Activated T-helper 2 cell treated with anti-CD3 and anti-CD28 coated beads, Interferon-gamma antibody, Interleukin-2, Interleukin-4, amounts not matched to agents 10 μg/mL and 5 μg/mL and 100 μg/mL, durations not matched to agents 14 hours and 24 hours and 36 hours (primary cell): ENCODE results near the gene CPAMD8. TPM values are rescaled to one million over a fixed set of nuclear protein-coding genes. Genes with fewer than 3 reads are reported as not detected.
"Not testable (repeated sequence)": the region's sequence is repeated elsewhere in the genome, so short reads cannot be mapped to it uniquely, and the experiment has no call there.

Experiments used
- DNase-seq: peaks from one replicate; pipeline ENCODE4 v3.0.0; 2021; ENCODE audit warnings: low spot score
- H3K27ac Mint-ChIP-seq: one replicate; pipeline ENCODE4 v1.8.0; 2021; ENCODE audit warnings: mixed read lengths
- H3K27me3 Mint-ChIP-seq: one replicate; pipeline ENCODE4 v1.8.0; 2021; ENCODE audit warnings: low read depth, mixed read lengths
- H3K36me3 Mint-ChIP-seq: one replicate; pipeline ENCODE4 v1.8.0; 2021; ENCODE audit warnings: low read depth, mixed read lengths
- H3K4me1 Mint-ChIP-seq: one replicate; pipeline ENCODE4 v1.8.0; 2021; ENCODE audit warnings: low read depth, mixed read lengths
- H3K4me3 Mint-ChIP-seq: one replicate; pipeline ENCODE4 v1.8.0; 2021; ENCODE audit warnings: low read depth, mild to moderate bottlenecking, moderate library complexity, mixed read lengths
- H3K9me3 Mint-ChIP-seq: one replicate; pipeline ENCODE4 v1.8.0; 2021; ENCODE audit warnings: mixed read lengths
- intact Hi-C: fragments of 100-400 bp; cut with micrococcal nuclease; formaldehyde crosslinking; loops from one replicate; pipeline ENCODE4 v1.15.1; 2023
- total RNA-seq: library from RNA; stranded (reverse); gene quantifications from 2 replicates; pipeline ENCODE4 v1.2.3, GENCODE V29; 2022

The CPAMD8 gene
- total RNA-seq, 1 donor from 2014 or later: 0.27 TPM

DNA sequence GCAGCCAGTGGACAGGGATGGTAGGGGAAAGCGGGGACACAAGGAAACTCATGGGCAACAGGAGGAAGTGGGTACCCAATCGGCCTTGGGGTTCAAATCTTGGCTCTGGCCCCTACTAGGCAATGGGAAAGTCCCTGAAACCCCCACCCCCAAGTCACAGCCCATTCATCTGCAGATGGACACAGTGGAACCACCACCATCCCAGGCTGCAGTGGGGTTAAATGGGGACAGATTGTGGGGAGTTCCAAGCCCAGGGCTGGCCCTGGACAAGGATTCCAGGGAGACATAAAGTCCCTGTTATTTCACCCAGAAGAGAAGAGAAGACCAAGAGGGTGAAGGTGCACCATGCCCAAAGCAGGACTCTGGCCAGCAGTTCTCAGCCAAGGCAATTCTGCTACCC is 48.5 kb downstream of the CPAMD8 start:
- H3K9me3 Mint-ChIP-seq: peaks cover 9% of the 10 kb centered on the region
- H3K4me1 Mint-ChIP-seq: no peaks in the 10 kb centered on the region
- H3K4me3 Mint-ChIP-seq: no peak overlapping the region
- no peaks in the 10 kb centered on the region for H3K36me3 Mint-ChIP-seq
- DNase-seq: no peak
- intact Hi-C loops: no loop called here
- H3K27me3 Mint-ChIP-seq: no peaks in the 10 kb centered on the region
- H3K27ac Mint-ChIP-seq: no peak overlapping the region

DNA sequence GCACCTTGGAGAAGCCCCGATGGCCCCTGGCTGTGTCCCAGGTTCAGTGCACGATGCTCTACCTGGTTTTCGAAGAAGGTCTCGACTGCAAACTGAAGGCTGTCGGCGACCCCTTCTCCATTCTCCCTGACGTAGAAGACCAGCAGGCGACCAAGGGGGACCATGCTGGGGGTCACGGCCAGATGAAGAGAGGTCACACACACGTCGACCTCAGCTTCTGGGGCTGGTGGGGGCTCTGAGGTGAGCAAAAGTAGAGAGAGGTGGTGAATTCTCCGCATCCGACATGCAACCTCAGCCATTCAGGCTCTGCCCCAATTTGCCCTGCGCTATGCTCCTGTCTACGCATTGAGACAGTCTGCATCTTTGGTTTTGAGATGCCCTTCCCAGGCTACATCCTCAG is 49.3 kb downstream of the CPAMD8 start:
- Mint-ChIP-seq H3K4me3 (no peak overlapping the region), H3K27me3 (no peaks in the 10 kb centered on the region), H3K9me3 (peaks cover 9% of the 10 kb centered on the region), H3K36me3 (no peaks in the 10 kb centered on the region), H3K27ac (no peak overlapping the region), H3K4me1 (no peaks in the 10 kb centered on the region)
- intact Hi-C loops: no loop called here
- no peak for DNase-seq

DNA sequence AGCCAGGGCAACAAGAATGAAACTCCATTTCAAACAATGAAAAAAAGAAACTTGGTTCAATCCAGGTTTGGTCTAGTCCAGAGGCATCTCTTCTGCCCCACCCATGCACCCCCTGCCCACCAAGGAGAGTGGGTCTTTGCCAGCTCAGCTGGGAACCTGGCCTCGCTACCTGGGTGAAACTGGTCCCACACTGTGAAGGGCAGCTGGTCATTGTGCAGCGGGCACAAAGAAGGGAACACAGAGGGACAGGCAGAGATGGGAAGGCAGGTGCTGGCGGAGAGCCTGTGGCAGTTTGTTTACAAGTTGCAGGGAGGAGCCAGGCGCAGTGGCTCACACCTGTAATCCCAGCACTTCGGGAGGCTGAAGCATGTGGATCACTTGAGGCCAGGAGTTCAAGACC is 50.2 kb downstream of the CPAMD8 start:
- H3K4me1 Mint-ChIP-seq: no peaks in the 10 kb centered on the region
- H3K36me3 Mint-ChIP-seq: no peaks in the 10 kb centered on the region
- no peaks in the 10 kb centered on the region for H3K27me3 Mint-ChIP-seq
- peaks cover 9% of the 10 kb centered on the region for H3K9me3 Mint-ChIP-seq
- H3K4me3 Mint-ChIP-seq: no peak overlapping the region
- H3K27ac Mint-ChIP-seq: no peak overlapping the region
- intact Hi-C loops: no loop called here
- no peak for DNase-seq

DNA sequence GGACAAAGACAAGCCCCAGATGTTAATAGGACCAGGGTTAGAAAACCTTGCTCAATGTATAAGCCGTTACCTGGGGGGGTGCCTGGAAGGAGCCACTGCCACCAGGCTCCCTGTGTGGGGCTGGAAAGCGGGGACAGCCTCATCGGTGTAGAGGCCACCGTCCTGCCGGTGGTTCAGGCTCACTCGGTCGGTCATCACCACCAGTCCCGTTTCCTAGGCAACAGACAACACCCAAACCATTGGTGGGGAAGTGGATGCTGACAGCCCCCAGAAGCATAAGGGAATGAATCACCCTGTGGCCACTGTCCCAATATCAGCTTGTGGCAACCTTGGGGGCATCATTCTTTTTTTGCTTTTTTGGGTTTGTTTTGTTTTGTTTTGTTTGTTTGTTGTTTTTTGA is 55.8 kb downstream of the CPAMD8 start:
- no peak for DNase-seq
- Mint-ChIP-seq H3K36me3 (no peaks in the 10 kb centered on the region), H3K4me3 (no peak overlapping the region), H3K9me3 (peaks cover 13% of the 10 kb centered on the region), H3K27ac (no peak overlapping the region), H3K4me1 (no peaks in the 10 kb centered on the region), H3K27me3 (no peaks in the 10 kb centered on the region)
- intact Hi-C loops: no loop called here

GRCh38 chr19:16969135-16969534 is 57.5 kb downstream of the CPAMD8 start:
- H3K9me3 Mint-ChIP-seq: peaks cover 13% of the 10 kb centered on the region
- peaks cover 2% of the 10 kb centered on the region for H3K27me3 Mint-ChIP-seq
- no peak overlapping the region for H3K27ac Mint-ChIP-seq
- no peaks in the 10 kb centered on the region for H3K36me3 Mint-ChIP-seq
- intact Hi-C loops: no loop called here
- no peak for DNase-seq
- no peak overlapping the region for H3K4me3 Mint-ChIP-seq
- H3K4me1 Mint-ChIP-seq: no peaks in the 10 kb centered on the region

DNA sequence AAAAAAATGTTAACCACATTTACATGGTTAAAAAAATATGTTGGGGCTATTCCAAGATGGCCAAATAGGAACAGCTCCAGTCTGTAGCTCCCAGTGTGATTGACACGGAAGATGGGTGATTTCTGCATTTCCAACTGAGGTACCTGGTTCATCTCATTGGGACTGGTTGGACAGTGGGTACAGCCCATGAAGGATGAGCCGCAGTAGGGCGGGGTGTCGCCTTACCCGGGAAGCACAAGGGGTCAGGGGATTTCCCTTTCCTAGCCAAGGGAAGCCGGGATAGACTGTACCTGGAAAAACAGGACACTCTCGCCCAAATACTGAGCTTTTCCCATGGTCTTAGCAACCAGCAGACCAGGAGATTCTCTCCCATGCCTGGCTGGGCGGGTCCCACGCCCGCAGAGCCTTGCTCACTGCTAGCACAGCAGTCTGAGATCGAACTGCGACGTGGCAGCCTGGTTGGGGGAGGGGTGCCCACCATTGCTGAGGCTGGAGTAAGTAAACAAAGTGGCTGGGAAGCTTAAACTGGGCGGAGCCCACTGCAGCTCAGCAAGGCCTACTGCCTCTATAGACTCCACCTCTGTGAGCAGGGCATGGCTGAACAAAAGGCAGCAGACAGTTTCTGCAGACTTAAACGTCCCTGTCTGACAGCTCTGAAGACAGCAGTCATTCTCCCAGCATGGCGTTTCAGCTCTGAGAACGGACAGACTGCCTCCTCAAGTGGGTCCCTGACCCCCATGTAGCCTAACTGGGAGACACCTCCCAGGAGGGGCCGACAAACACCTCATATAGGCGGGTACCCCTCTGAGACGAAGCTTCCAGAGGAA is 65.4 kb downstream of the CPAMD8 start:
- intact Hi-C loops, H3K27ac Mint-ChIP-seq: not testable (repeated sequence)

GRCh38 chr19:16958277-16958676 is 68.3 kb downstream of the CPAMD8 start:
- H3K36me3 Mint-ChIP-seq, H3K27me3 Mint-ChIP-seq, H3K4me3 Mint-ChIP-seq, intact Hi-C loops, H3K4me1 Mint-ChIP-seq, H3K27ac Mint-ChIP-seq, H3K9me3 Mint-ChIP-seq, DNase-seq: not testable (repeated sequence)

More for the DNA sequence above, 65.4 kb downstream of the CPAMD8 start:
- not testable (repeated sequence) for H3K27me3 Mint-ChIP-seq, H3K4me3 Mint-ChIP-seq, H3K36me3 Mint-ChIP-seq, H3K4me1 Mint-ChIP-seq, DNase-seq, H3K9me3 Mint-ChIP-seq

DNA sequence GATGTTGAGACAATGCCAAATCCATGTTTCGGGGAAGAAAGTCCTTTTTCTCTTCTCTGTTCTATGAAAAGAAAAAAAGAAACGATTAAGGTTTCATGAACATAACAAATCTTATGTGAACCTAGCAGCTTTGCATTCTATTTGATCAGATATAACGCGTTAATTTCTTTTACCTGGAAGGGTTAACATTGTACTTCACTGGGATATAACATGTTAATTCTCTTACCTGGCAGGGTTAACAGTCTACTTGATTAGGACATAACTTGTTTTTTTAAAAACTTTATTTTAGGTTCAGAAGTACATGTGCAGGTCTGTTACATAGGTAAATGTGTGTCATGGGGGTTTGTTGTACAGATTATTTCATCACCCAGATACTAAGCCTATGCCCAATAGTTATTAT is 68.8 kb downstream of the CPAMD8 start:
- H3K27me3 Mint-ChIP-seq: peaks cover 2% of the 10 kb centered on the region
- H3K4me3 Mint-ChIP-seq: no peak overlapping the region
- no peak overlapping the region for H3K27ac Mint-ChIP-seq
- no peaks in the 10 kb centered on the region for H3K36me3 Mint-ChIP-seq
- H3K4me1 Mint-ChIP-seq: no peaks in the 10 kb centered on the region
- intact Hi-C loops: no loop called here
- H3K9me3 Mint-ChIP-seq: no peaks in the 10 kb centered on the region
- DNase-seq: no peak

- Mint-ChIP-seq H3K9me3 (no peaks in the 10 kb centered on the region), H3K36me3 (no peaks in the 10 kb centered on the region), H3K4me3 (no peak overlapping the region), H3K4me1 (no peaks in the 10 kb centered on the region), H3K27me3 (no peaks in the 10 kb centered on the region), H3K27ac (no peak overlapping the region)
- no peak for DNase-seq
- intact Hi-C loops: no loop called here
These were observed 69.4 kb downstream of the CPAMD8 start for GRCh38 chr19:16957151-16957701.

GRCh38 chr19:16955161-16955560 is 71.4 kb downstream of the CPAMD8 start:
- Mint-ChIP-seq H3K9me3 (no peaks in the 10 kb centered on the region), H3K27me3 (no peaks in the 10 kb centered on the region), H3K27ac (no peak overlapping the region), H3K36me3 (no peaks in the 10 kb centered on the region), H3K4me1 (no peaks in the 10 kb centered on the region), H3K4me3 (no peak overlapping the region)
- intact Hi-C loops: no loop called here
- DNase-seq: no peak

- H3K36me3 Mint-ChIP-seq: no peaks in the 10 kb centered on the region
- no peaks in the 10 kb centered on the region for H3K9me3 Mint-ChIP-seq
- no peaks in the 10 kb centered on the region for H3K4me1 Mint-ChIP-seq
- H3K27ac Mint-ChIP-seq: no peak overlapping the region
- intact Hi-C loops: no loop called here
- no peak for DNase-seq
- no peak overlapping the region for H3K4me3 Mint-ChIP-seq
- no peaks in the 10 kb centered on the region for H3K27me3 Mint-ChIP-seq
These were observed 74.6 kb downstream of the CPAMD8 start for GRCh38 chr19:16952046-16952445.

DNA sequence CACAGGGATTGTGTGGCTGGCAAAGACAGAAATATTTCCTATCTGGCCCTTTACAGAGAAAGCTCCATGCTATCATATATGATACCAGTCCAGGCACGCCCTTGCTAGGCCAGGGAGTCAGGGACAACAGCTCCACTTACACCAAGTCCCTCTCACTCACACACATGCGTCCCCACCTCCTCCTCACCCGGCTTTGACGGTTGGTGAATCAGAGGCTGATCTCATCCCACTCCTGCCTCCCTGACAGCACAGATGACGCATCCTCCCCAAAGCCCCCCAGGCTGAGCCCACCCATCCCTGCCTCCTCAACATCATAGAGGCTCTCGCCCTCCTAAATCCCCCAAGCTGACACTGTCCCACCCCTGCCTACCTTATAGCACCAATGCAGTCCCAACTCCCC is 75.1 kb downstream of the CPAMD8 start:
- DNase-seq: no peak
- Mint-ChIP-seq H3K4me1 (no peaks in the 10 kb centered on the region), H3K27me3 (no peaks in the 10 kb centered on the region), H3K36me3 (no peaks in the 10 kb centered on the region), H3K4me3 (no peak overlapping the region), H3K27ac (no peak overlapping the region), H3K9me3 (peaks cover under 1% of the 10 kb centered on the region)
- intact Hi-C loops: no loop called here

GRCh38 chr19:16949496-16950023 is 77.0 kb downstream of the CPAMD8 start:
- DNase-seq: no peak
- intact Hi-C loops: no loop called here
- Mint-ChIP-seq H3K27ac (no peak overlapping the region), H3K27me3 (no peaks in the 10 kb centered on the region), H3K4me3 (no peak overlapping the region), H3K9me3 (peaks cover 8% of the 10 kb centered on the region), H3K4me1 (no peaks in the 10 kb centered on the region), H3K36me3 (no peaks in the 10 kb centered on the region)
